ENCODE data around the gene DLK1. TPM values are rescaled to one million over a fixed set of nuclear protein-coding genes. Genes with fewer than 3 reads are reported as not detected.

Gene DLK1
- total RNA-seq, 1 donor from 2014 or later: 1.3 TPM

DNA sequence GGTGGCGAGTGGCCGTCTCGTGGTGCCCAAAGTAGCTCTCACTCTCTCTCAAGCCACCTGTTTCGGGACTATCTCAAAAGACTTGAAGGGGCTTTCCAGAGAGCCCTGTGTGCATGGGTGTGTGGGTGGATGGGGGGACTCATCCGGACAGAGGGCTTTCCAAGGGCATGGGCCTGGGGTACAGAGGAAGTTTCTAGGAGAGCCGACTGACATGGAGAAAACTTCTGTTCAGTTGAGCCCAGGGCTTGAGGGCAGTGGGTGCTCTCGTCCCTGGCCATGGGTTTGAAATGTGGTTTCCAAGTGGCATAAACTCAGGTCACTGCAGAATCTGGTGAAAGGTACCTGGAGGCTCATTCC, 51.8 kb downstream of the DLK1 start:
- TF ChIP-seq, protein P1, sequence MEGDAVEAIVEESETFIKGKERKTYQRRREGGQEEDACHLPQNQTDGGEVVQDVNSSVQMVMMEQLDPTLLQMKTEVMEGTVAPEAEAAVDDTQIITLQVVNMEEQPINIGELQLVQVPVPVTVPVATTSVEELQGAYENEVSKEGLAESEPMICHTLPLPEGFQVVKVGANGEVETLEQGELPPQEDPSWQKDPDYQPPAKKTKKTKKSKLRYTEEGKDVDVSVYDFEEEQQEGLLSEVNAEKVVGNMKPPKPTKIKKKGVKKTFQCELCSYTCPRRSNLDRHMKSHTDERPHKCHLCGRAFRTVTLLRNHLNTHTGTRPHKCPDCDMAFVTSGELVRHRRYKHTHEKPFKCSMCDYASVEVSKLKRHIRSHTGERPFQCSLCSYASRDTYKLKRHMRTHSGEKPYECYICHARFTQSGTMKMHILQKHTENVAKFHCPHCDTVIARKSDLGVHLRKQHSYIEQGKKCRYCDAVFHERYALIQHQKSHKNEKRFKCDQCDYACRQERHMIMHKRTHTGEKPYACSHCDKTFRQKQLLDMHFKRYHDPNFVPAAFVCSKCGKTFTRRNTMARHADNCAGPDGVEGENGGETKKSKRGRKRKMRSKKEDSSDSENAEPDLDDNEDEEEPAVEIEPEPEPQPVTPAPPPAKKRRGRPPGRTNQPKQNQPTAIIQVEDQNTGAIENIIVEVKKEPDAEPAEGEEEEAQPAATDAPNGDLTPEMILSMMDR (IDR thresholded peaks at IDR 0.05; ENCODE audit: unreplicated experiment): no peak
- Mint-ChIP-seq H3K36me3 (ENCODE audit: low read depth, unreplicated experiment) (no peaks in the 10 kb centered on the region), H3K9me3 (ENCODE audit: unreplicated experiment) (no peaks in the 10 kb centered on the region), H3K4me3 (ENCODE audit: unreplicated experiment) (no peak overlapping the region), H3K27ac (ENCODE audit: unreplicated experiment) (no peak overlapping the region), H3K27me3 (ENCODE audit: unreplicated experiment) (peaks cover 9% of the 10 kb centered on the region), H3K4me1 (ENCODE audit: unreplicated experiment) (peaks cover 8% of the 10 kb centered on the region)
- DNase-seq (ENCODE audit: low spot score): no peak

DNA sequence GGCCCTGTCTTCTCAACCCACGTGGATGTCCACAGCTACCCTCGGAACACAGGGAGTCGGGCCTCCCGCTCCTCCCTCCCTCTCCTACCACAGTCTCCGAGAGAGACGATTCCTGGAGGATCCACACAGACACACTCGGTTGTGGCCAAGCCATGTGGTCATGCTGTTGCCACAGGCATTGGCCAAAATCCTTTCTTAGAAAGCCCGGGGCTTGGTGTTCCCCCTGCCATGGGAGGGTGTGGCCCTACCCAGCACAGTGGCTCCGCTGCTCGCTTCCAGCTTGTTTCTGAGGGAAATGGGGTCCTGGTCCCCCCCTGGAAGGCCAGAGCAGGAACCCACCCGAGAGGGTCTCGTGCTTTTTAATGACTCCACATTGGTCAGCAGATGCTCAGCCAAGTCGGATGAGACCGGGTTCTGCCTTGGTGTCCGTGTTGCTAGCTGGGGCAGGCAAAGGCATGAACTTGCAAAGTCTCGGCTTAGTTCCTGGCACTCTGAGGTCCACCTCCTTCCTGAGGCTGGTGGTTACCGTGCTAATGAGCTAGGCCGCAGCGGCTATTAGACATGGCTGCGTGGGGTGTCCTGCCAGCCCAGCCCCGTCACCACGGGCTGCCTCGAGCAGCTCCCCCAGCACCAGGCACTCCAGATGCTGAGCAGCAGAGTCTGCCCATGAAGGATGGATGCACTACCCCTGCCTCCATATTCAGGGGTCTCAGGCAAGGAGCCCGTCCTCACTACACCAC, 52.4 kb downstream of the DLK1 start:
- H3K27me3 Mint-ChIP-seq (ENCODE audit: unreplicated experiment): peaks cover 12% of the 10 kb centered on the region
- peaks cover 8% of the 10 kb centered on the region for H3K4me1 Mint-ChIP-seq (ENCODE audit: unreplicated experiment)
- no peak for DNase-seq (ENCODE audit: low spot score)
- H3K4me3 Mint-ChIP-seq (ENCODE audit: unreplicated experiment): no peak overlapping the region
- no peaks in the 10 kb centered on the region for H3K36me3 Mint-ChIP-seq (ENCODE audit: low read depth, unreplicated experiment)
- no peak overlapping the region for H3K27ac Mint-ChIP-seq (ENCODE audit: unreplicated experiment)
- H3K9me3 Mint-ChIP-seq (ENCODE audit: unreplicated experiment): no peaks in the 10 kb centered on the region
- TF ChIP-seq, protein P1 (IDR thresholded peaks at IDR 0.05; ENCODE audit: unreplicated experiment): no peak

DNA sequence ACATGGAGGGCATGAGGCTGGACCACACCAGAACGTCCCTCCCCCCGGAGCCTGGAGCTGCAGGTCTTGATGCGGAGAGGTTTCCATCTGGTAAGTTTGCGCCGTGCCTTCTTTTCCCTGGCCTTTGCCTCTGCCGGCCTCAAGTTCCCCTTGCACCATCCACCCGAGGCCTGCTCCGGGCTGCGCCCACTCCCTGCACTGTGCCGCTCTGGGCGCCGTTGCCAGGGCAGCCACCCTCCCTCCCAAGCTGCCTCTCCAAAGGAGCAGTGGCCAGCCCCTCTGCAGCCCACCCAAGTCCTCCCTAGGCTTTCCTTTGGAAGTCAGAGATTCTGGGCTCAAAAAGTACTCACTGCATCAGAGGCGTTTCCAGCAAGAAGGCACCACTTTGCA, 53.0 kb downstream of the DLK1 start:
- Mint-ChIP-seq H3K4me1 (ENCODE audit: unreplicated experiment) (peaks cover 12% of the 10 kb centered on the region), H3K4me3 (ENCODE audit: unreplicated experiment) (no peak overlapping the region), H3K27me3 (ENCODE audit: unreplicated experiment) (peaks cover 14% of the 10 kb centered on the region), H3K27ac (ENCODE audit: unreplicated experiment) (no peak overlapping the region), H3K9me3 (ENCODE audit: unreplicated experiment) (no peaks in the 10 kb centered on the region), H3K36me3 (ENCODE audit: low read depth, unreplicated experiment) (no peaks in the 10 kb centered on the region)
- TF ChIP-seq, protein P1 (IDR thresholded peaks at IDR 0.05; ENCODE audit: unreplicated experiment): no peak
- no peak for DNase-seq (ENCODE audit: low spot score)

DNA sequence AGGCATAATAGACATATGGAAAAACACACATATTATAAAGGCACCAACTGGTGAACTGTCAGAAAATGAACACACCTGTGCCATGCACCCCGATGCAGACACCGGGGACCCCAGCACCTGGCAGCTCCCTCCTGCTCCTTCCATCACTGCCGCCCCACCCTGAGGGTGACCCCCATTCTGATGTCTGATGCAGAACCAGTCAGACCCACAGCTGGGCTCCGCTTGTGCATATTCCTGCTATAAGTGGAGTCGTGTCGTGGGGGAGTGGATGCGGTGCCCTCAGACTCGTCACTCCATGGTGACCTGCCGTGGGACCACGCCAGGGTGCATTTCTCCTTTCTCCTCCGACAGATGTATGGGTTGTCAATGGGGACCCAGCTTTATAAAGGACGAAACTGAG, 53.6 kb downstream of the DLK1 start:
- H3K36me3 Mint-ChIP-seq (ENCODE audit: low read depth, unreplicated experiment): no peaks in the 10 kb centered on the region
- peaks cover 14% of the 10 kb centered on the region for H3K27me3 Mint-ChIP-seq (ENCODE audit: unreplicated experiment)
- peaks cover 14% of the 10 kb centered on the region for H3K4me1 Mint-ChIP-seq (ENCODE audit: unreplicated experiment)
- no peak overlapping the region for H3K27ac Mint-ChIP-seq (ENCODE audit: unreplicated experiment)
- no peak for DNase-seq (ENCODE audit: low spot score)
- TF ChIP-seq, protein P1 (IDR thresholded peaks at IDR 0.05; ENCODE audit: unreplicated experiment): no peak
- no peak overlapping the region for H3K4me3 Mint-ChIP-seq (ENCODE audit: unreplicated experiment)
- H3K9me3 Mint-ChIP-seq (ENCODE audit: unreplicated experiment): no peaks in the 10 kb centered on the region

DNA sequence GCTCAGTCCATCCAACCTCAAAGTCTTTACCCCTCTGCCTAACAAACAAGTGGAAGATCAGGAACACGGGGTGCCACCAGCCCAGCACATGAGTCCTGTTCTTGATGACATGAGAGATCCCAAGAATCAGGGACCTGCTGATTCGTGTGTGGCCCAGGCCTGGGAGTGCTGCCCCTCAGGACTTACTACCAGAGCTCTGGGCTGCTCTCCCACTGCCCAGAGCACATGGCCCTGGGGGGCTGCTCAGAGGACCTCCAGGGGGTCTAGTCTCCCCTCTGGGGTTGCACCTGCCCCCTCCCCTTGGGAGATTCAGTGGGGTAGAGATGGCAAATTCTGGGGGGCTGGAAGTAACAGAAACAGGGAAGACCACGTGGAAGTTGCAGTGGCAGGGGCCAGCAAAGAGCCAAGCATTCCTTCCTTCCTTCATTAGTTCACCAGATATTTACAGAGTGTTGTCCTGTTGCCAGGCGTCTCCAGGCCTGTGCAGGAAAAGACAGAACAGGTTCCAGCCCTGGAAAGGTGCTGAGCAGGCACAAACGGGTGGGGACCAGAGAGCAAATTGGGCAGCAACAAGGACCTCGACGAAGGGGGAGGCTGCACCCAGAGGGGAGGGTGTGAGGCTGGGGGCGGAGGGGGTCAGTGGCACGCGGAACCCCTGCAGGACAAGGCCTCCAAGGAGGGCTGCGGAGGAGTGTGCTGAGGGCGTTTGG, 54.1 kb downstream of the DLK1 start:
- Mint-ChIP-seq H3K27ac (ENCODE audit: unreplicated experiment) (no peak overlapping the region), H3K4me1 (ENCODE audit: unreplicated experiment) (peaks cover 19% of the 10 kb centered on the region), H3K36me3 (ENCODE audit: low read depth, unreplicated experiment) (no peaks in the 10 kb centered on the region), H3K9me3 (ENCODE audit: unreplicated experiment) (no peaks in the 10 kb centered on the region), H3K4me3 (ENCODE audit: unreplicated experiment) (no peak overlapping the region), H3K27me3 (ENCODE audit: unreplicated experiment) (peaks cover 16% of the 10 kb centered on the region)
- TF ChIP-seq, protein P1 (IDR thresholded peaks at IDR 0.05; ENCODE audit: unreplicated experiment): no peak
- no peak for DNase-seq (ENCODE audit: low spot score)
